H1 (cell line): ENCODE data around the gene SHISA8. TPM values are rescaled to one million over a fixed set of nuclear protein-coding genes. Genes with fewer than 3 reads are reported as not detected.

Source experiments
- CTCF ChIA-PET: fragments of 300-600 bp; sonication (Branson Sonifier 250); formaldehyde crosslinking; loops from one replicate; lab custom pipeline; 2021; ENCODE audit not compliant: partially characterized antibody; lab: Charles Lee
- POLR2A ChIA-PET: fragments of 300-600 bp; sonication (Branson Sonifier 250); formaldehyde crosslinking; loops from one replicate; lab custom pipeline; 2021; ENCODE audit warnings: inconsistent platforms; ENCODE audit not compliant: partially characterized antibody; lab: Charles Lee
- DNase-seq, 2 experiments: peaks; one replicate each; pipeline versions ENCODE4 v3.0.0 to v3.0.0-alpha.2; 2010 to 2022; ENCODE audit warnings: low spot score in 2 of 2, low read depth in 1 of 2, mixed read lengths in 1 of 2
- FAIRE-seq: peaks from 2 replicates; lab custom pipeline; 2011; peaks lifted over from hg19 to GRCh38; lab: Jason Lieb, UNC
- H2AFZ ChIP-seq: 2 replicates; pipeline ENCODE4 v1.8.1; 2012; ENCODE audit warnings: low read length, inconsistent platforms
- H2AK5ac ChIP-seq: 2 replicates; pipeline ENCODE4 v1.6.1; 2013; ENCODE audit warnings: low read depth, low read length
- H2BK120ac ChIP-seq: replicated peaks from 2 replicates; pipeline ENCODE3; 2013; ENCODE audit warnings: low read depth, low read length, inconsistent platforms
- H2BK12ac ChIP-seq: 2 replicates; pipeline ENCODE4 v1.6.1; 2013; ENCODE audit warnings: low read depth, low read length
- H2BK15ac ChIP-seq: 2 replicates; pipeline ENCODE4 v1.6.1; 2013; ENCODE audit warnings: low read length
- H2BK20ac ChIP-seq: 2 replicates; pipeline ENCODE4 v1.6.1; 2013; ENCODE audit warnings: low read length
- H2BK5ac ChIP-seq: 2 replicates; pipeline ENCODE4 v1.6.1; 2013; ENCODE audit warnings: low read depth, low read length
- H3K14ac ChIP-seq: 2 replicates; pipeline ENCODE4 v1.6.1; 2013; ENCODE audit warnings: inconsistent platforms; ENCODE audit not compliant: insufficient read length
- H3K18ac ChIP-seq: 2 replicates; pipeline ENCODE4 v1.6.1; 2013; ENCODE audit warnings: low read length; ENCODE audit errors: extremely low read depth
- H3K23ac ChIP-seq: 2 replicates; pipeline ENCODE4 v1.6.1; 2013; ENCODE audit warnings: inconsistent platforms; ENCODE audit not compliant: insufficient read length
- H3K23me2 ChIP-seq: 2 replicates; pipeline ENCODE4 v1.6.1; 2013; ENCODE audit warnings: low read depth, low read length
- H3K27ac ChIP-seq: 2 replicates; pipeline ENCODE4 v1.6.1; 2011; ENCODE audit warnings: low read depth, low read length, inconsistent platforms
- H3K27me3 ChIP-seq, 4 experiments: replicated peaks in 1 of 4; 1 replicate in 1 of 4; 2 replicates in 3 of 4; pipeline versions ENCODE4 v1.6.1 to v1.8.1; 2011 to 2013; ENCODE audit warnings: low read length in 3 of 4, mild to moderate bottlenecking in 3 of 4, inconsistent platforms in 2 of 4, mixed read lengths in 2 of 4, moderate library complexity in 1 of 4; ENCODE audit not compliant: control insufficient read depth in 3 of 4, insufficient read depth in 3 of 4; ENCODE audit errors: extremely low read depth in 1 of 4
- H3K36me3 ChIP-seq, 4 experiments: 2 replicates each; pipeline versions ENCODE4 v1.6.1 to v1.8.1; 2011 to 2013; ENCODE audit warnings: mild to moderate bottlenecking in 4 of 4, low read length in 3 of 4, moderate library complexity in 2 of 4, control low read depth in 1 of 4, inconsistent platforms in 1 of 4; ENCODE audit not compliant: insufficient read depth in 4 of 4, control insufficient read depth in 2 of 4
- H3K4ac ChIP-seq: replicated peaks from 2 replicates; pipeline ENCODE3; 2013; ENCODE audit warnings: low read length, low read depth, mixed read lengths, inconsistent platforms; ENCODE audit not compliant: insufficient read length
- H3K4me1 ChIP-seq, 4 experiments: replicated peaks in 1 of 4; 1 replicate in 1 of 4; 2 replicates in 3 of 4; pipeline versions ENCODE4 v1.6.1 to v1.8.1; 2011 to 2013; ENCODE audit warnings: low read length in 3 of 4, inconsistent platforms in 2 of 4, mixed read lengths in 1 of 4; ENCODE audit not compliant: insufficient read depth in 4 of 4, control insufficient read depth in 3 of 4
- H3K4me2 ChIP-seq, 2 experiments: 2 replicates each; pipeline versions ENCODE4 v1.6.1 to v1.8.1; 2011 to 2013; ENCODE audit warnings: low read depth in 2 of 2, low read length in 2 of 2, control low read depth in 1 of 2, inconsistent platforms in 1 of 2, mild to moderate bottlenecking in 1 of 2; ENCODE audit not compliant: insufficient read depth in 1 of 2
- H3K4me3 ChIP-seq, 4 experiments: fragments of 200-600, 300-600 bp in 1 of 4; sonication (generic), shearing (Covaris generic), sonication (Bioruptor Twin) in 1 of 4; 2 replicates each; pipeline versions ENCODE4 v1.5.1 to v1.8.1; 2011 to 2016; ENCODE audit warnings: low read length in 4 of 4, low read depth in 3 of 4, control low read depth in 2 of 4, inconsistent platforms in 2 of 4, mild to moderate bottlenecking in 2 of 4, mixed read lengths in 1 of 4, moderate library complexity in 1 of 4; ENCODE audit not compliant: insufficient read depth in 2 of 4; ENCODE audit errors: extremely low read depth in 1 of 4
- H3K56ac ChIP-seq: replicated peaks from 2 replicates; pipeline ENCODE3; 2013; ENCODE audit warnings: low read depth, mild to moderate bottlenecking, mixed read lengths, low read length, inconsistent platforms; ENCODE audit not compliant: insufficient read length
- H3K79me1 ChIP-seq: 2 replicates; pipeline ENCODE4 v1.6.1; 2013; ENCODE audit warnings: low read depth, low read length, control low read depth
- H3K79me2 ChIP-seq, 2 experiments: 2 replicates each; pipeline versions ENCODE4 v1.6.1 to v1.8.1; 2012 to 2013; ENCODE audit warnings: low read length in 2 of 2, mild to moderate bottlenecking in 2 of 2, inconsistent platforms in 1 of 2; ENCODE audit not compliant: insufficient read depth in 2 of 2, control insufficient read depth in 1 of 2
- H3K9ac ChIP-seq, 4 experiments: replicated peaks in 1 of 4; 1 replicate in 1 of 4; 2 replicates in 3 of 4; pipeline versions ENCODE4 v1.6.1 to v1.8.1; 2011 to 2013; ENCODE audit warnings: low read depth in 3 of 4, low read length in 3 of 4, control low read depth in 2 of 4, mild to moderate bottlenecking in 2 of 4, moderate library complexity in 2 of 4, inconsistent platforms in 1 of 4; ENCODE audit errors: extremely low read depth in 1 of 4
- H3K9me3 ChIP-seq, 2 experiments: 2 replicates each; pipeline versions ENCODE4 v1.6.1 to v1.8.1; 2012 to 2013; ENCODE audit warnings: mild to moderate bottlenecking in 2 of 2, moderate library complexity in 2 of 2, control low read depth in 1 of 2, inconsistent platforms in 1 of 2, low read depth in 1 of 2, low read length in 1 of 2, mixed read lengths in 1 of 2; ENCODE audit not compliant: insufficient read depth in 2 of 2
- H4K20me1 ChIP-seq, 2 experiments: replicated peaks in 1 of 2; 2 replicates each; pipeline versions ENCODE3 to v1.8.1; 2011 to 2013; ENCODE audit warnings: inconsistent platforms in 2 of 2, low read length in 2 of 2, mild to moderate bottlenecking in 1 of 2; ENCODE audit not compliant: insufficient read depth in 2 of 2, control insufficient read depth in 1 of 2
- H4K5ac ChIP-seq: 2 replicates; pipeline ENCODE4 v1.6.1; 2013; ENCODE audit warnings: low read length, low read depth, mixed read lengths, inconsistent platforms; ENCODE audit not compliant: insufficient read length
- H4K8ac ChIP-seq: 2 replicates; pipeline ENCODE4 v1.8.0; 2013; ENCODE audit warnings: mild to moderate bottlenecking, moderate library complexity, low read length, inconsistent platforms; ENCODE audit not compliant: insufficient read depth; ENCODE audit errors: extremely low read depth
- H4K91ac ChIP-seq: replicated peaks from 2 replicates; pipeline ENCODE3; 2013; ENCODE audit warnings: low read length, mixed read lengths, inconsistent platforms; ENCODE audit not compliant: insufficient read length
- BRCA1 ChIP-seq: IDR thresholded peaks from 2 replicates; pipeline ENCODE4 v1.6.1; 2012; ENCODE audit warnings: low read depth, low read length, improper control_type of control experiment
- CHD1 ChIP-seq: IDR thresholded peaks from 2 replicates; pipeline ENCODE4 v1.6.1; 2012; ENCODE audit warnings: low read depth, low read length, improper control_type of control experiment
- CREB1 ChIP-seq: IDR thresholded peaks from 2 replicates; pipeline ENCODE4 v1.6.1; 2012; ENCODE audit warnings: inconsistent platforms
- CTBP2 ChIP-seq: IDR thresholded peaks from 2 replicates; pipeline ENCODE4 v1.7.0; 2011; ENCODE audit warnings: borderline replicate concordance, mild to moderate bottlenecking, moderate library complexity, mixed read lengths, low read length; ENCODE audit not compliant: insufficient read depth, insufficient read length
- GTF2F1 ChIP-seq: IDR thresholded peaks from 2 replicates; pipeline ENCODE4 v1.6.1; 2012; ENCODE audit warnings: low read depth, low read length, improper control_type of control experiment, borderline replicate concordance
- KDM4A ChIP-seq: IDR thresholded peaks from one replicate; pipeline ENCODE4 v1.7.1; 2012; ENCODE audit warnings: low read depth, mild to moderate bottlenecking, moderate library complexity, low read length, inconsistent platforms; ENCODE audit not compliant: severe bottlenecking
- NANOG ChIP-seq: IDR thresholded peaks from 2 replicates; pipeline ENCODE4 v1.6.1; 2011; ENCODE audit warnings: low read length, low read depth, mild to moderate bottlenecking, inconsistent platforms; ENCODE audit not compliant: insufficient read depth, poor library complexity, severe bottlenecking
- WGBS, 2 experiments: shearing (Covaris generic) in 1 of 2; methylation state at CpG; one replicate each; pipeline versions ENCODE4 v1.1.6 to v1.1.7; 2013 to 2015; ENCODE audit warnings: low lambda C conversion rate in 2 of 2, mixed read lengths in 2 of 2, inconsistent platforms in 1 of 2, low coverage in 1 of 2, missing lambda C conversion rate in 1 of 2; ENCODE audit not compliant: insufficient replicate concordance in 2 of 2, insufficient coverage in 1 of 2, insufficient read length in 1 of 2; ENCODE audit errors: extremely low coverage in 1 of 2, missing lambda C conversion rate in 1 of 2; 5-methylcytosine and 5-hydroxymethylcytosine counted together
- polyA plus RNA-seq, 7 experiments: library from polyadenylated mRNA; depleted of rRNA in 3 of 7; stranded (reverse) in 5 of 7; unstranded in 2 of 7; fragments of >200 nt in 5 of 7; fragments of 200-250 nt in 2 of 7; gene quantifications; 1 replicate in 5 of 7; 2 replicates in 1 of 7; 4 replicates in 1 of 7; pipeline versions ENCODE4 v1.2.1 to v1.2.3, GENCODE V29; 2011 to 2013; ENCODE audit warnings: missing spikeins in 2 of 7, mixed read lengths in 2 of 7
- total RNA-seq: library from RNA; stranded (reverse); fragmentation: NEBNext Ultra II Directional; extraction: Animal tissue kit (Norgen Biotek cat#: 25700); gene quantifications from 2 replicates; pipeline ENCODE4 v1.2.1, GENCODE V29; 2021
- TF ChIP-seq, protein P1 (sequence below): IDR thresholded peaks from 2 replicates; pipeline ENCODE4 v1.6.1; 2012; ENCODE audit warnings: inconsistent platforms
- TF ChIP-seq, protein P2 (sequence below): IDR thresholded peaks from 2 replicates; pipeline ENCODE4 v1.6.1; 2012; ENCODE audit warnings: low read length, inconsistent platforms

The SHISA8 gene
- total and polyA plus RNA-seq, 2 of the 8 experiments (the other 6 are each of a cell fraction or from before 2014, with no cell fraction given): 0.14 to 0.89 TPM

DNA sequence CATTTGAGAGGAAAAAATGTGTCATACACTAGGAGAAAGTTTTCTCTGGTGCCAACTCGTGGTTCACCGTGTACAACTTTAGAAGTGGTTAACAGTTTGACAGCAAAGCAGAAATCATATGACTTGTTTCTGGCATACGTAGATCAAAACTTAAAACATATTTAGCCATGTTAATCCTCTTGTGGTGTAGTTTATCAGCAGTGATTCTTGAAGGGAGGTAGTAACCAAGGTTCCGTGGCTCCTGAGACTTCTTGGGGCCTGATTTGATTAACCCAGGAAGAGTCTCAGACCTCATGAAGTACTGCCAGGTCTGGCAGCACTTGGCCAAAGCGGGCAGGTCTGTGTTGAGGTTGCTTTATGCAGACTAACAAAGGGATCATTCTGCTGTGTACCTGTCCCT, 41.5 kb downstream of the SHISA8 start:
- H3K4ac ChIP-seq: no peak overlapping the region
- H3K27ac ChIP-seq: no peak overlapping the region
- H2BK12ac ChIP-seq: no peak overlapping the region
- ChIA-PET CTCF (interaction anchor here (1.3 to 1.9 kb wide), 2 partner anchors 24 to 177 kb away, joined by 3 to 5 read pairs; no protein-coding TSS in a partner anchor), POLR2A (no interaction called here)
- peaks cover 2 to 5% of the 10 kb centered on the region in 2 experiments for H4K20me1 ChIP-seq
- H4K8ac ChIP-seq: no peak overlapping the region
- H2BK120ac ChIP-seq: no peak overlapping the region
- DNase-seq (no peak), FAIRE-seq (no peak)
- no peak overlapping the region for H2AFZ ChIP-seq
- no peak overlapping the region for H2AK5ac ChIP-seq
- peaks cover 33 to 81% (median 69%) of the 10 kb centered on the region in 4 experiments for H3K36me3 ChIP-seq
- no peak overlapping the region for H3K23ac ChIP-seq
- H3K56ac ChIP-seq: no peak overlapping the region
- H3K14ac ChIP-seq: no peak overlapping the region
- H2BK5ac ChIP-seq: no peak overlapping the region
- no peaks in the 10 kb centered on the region for H3K23me2 ChIP-seq
- H3K18ac ChIP-seq: no peak overlapping the region
- peaks cover 2% of the 10 kb centered on the region; the same call in 1 of the 2 replicates for H3K79me1 ChIP-seq
- H3K4me1 ChIP-seq: no peaks in the 10 kb centered on the region
- TF ChIP-seq NANOG (no peak), BRCA1 (no peak), CREB1 (no peak), CTBP2 (no peak), GTF2F1 (no peak), CHD1 (no peak), KDM4A (no peak)
- TF ChIP-seq, protein P1, sequence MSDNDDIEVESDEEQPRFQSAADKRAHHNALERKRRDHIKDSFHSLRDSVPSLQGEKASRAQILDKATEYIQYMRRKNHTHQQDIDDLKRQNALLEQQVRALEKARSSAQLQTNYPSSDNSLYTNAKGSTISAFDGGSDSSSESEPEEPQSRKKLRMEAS: no peak
- TF ChIP-seq, protein P2, sequence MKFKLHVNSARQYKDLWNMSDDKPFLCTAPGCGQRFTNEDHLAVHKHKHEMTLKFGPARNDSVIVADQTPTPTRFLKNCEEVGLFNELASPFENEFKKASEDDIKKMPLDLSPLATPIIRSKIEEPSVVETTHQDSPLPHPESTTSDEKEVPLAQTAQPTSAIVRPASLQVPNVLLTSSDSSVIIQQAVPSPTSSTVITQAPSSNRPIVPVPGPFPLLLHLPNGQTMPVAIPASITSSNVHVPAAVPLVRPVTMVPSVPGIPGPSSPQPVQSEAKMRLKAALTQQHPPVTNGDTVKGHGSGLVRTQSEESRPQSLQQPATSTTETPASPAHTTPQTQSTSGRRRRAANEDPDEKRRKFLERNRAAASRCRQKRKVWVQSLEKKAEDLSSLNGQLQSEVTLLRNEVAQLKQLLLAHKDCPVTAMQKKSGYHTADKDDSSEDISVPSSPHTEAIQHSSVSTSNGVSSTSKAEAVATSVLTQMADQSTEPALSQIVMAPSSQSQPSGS: no peak
- H3K79me2 ChIP-seq: no peaks in the 10 kb centered on the region
- no peak overlapping the region for H2BK15ac ChIP-seq
- H3K9me3 ChIP-seq: no peaks in the 10 kb centered on the region
- H3K4me2 ChIP-seq: no peak overlapping the region
- 92% methylated on average over 5 of the region's 5 CpGs; no CpG with 5 or more reads in 1 of the 2 experiments for WGBS, 2 experiments
- H3K9ac ChIP-seq: no peak overlapping the region
- no peaks in the 10 kb centered on the region for H3K27me3 ChIP-seq
- H3K4me3 ChIP-seq: no peak overlapping the region
- no peak overlapping the region for H4K91ac ChIP-seq
- H2BK20ac ChIP-seq: no peak overlapping the region
- no peak overlapping the region for H4K5ac ChIP-seq
